GM12878 (cell line): Measurements from ENCODE around the gene SLC9B1. TPM values are rescaled to one million over a fixed set of nuclear protein-coding genes. Genes with fewer than 3 reads are reported as not detected.

Experiments
- ATAC-seq: fragments of 200-7000 bp; cut with Tn5 transposase; 3 replicates; pipeline ENCODE4 v1.9.1; 2020; ENCODE audit warnings: mild to moderate bottlenecking, moderate library complexity
- BruUV-seq: library from RNA; stranded (reverse); fragments of 400-500 nt; replicated peaks from 2 replicates; lab custom pipeline; 2021; lab: Mats Ljungman, UMichigan
- CTCF ChIA-PET: fragments of 300-600 bp; sonication (Branson Sonifier 250); formaldehyde crosslinking; extraction: SDS; loops from one replicate; lab custom pipeline; 2021; ENCODE audit warnings: inconsistent platforms; lab: Yijun Ruan, JAX
- POLR2A ChIA-PET: fragments of 350-600 bp; formaldehyde crosslinking; extraction: SDS; loops from one replicate; lab custom pipeline; 2021; ENCODE audit warnings: inconsistent platforms; lab: Charles Lee
- RAD21 ChIA-PET: fragments of 300-600 bp; sonication (Branson Sonifier 250); formaldehyde crosslinking; loops from one replicate; lab custom pipeline; 2023; ENCODE audit warnings: antibody characterized with exemption; ENCODE audit not compliant: unreplicated experiment; lab: Charles Lee
- SMC1A ChIA-PET: fragments of 300-600 bp; sonication (Branson Sonifier 250); formaldehyde crosslinking; loops from one replicate; lab custom pipeline; 2023; ENCODE audit not compliant: unreplicated experiment, uncharacterized antibody; lab: Charles Lee
- DNase-seq: peaks from one replicate; pipeline ENCODE4 v3.0.0-alpha.2; 2011; ENCODE audit warnings: low read depth, low spot score
- FAIRE-seq: peaks from 3 replicates; lab custom pipeline; 2011; peaks lifted over from hg19 to GRCh38; lab: Jason Lieb, UNC
- H2AFZ ChIP-seq: 2 replicates; pipeline ENCODE4 v1.6.0; 2011; ENCODE audit warnings: low read depth, low read length, control low read depth; ENCODE audit not compliant: control insufficient read depth
- H3K27ac ChIP-seq: 2 replicates; pipeline ENCODE4 v1.5.1; 2011; ENCODE audit warnings: control low read depth; ENCODE audit not compliant: control insufficient read depth, insufficient read depth
- H3K27me3 ChIP-seq, 2 experiments: replicated peaks in 1 of 2; 2 replicates each; pipeline versions ENCODE4 v1.6.0 to v1.6.1; 2011; ENCODE audit warnings: low read length in 1 of 2; ENCODE audit not compliant: control insufficient read depth in 2 of 2, insufficient read depth in 2 of 2
- H3K36me3 ChIP-seq, 2 experiments: 2 replicates each; pipeline ENCODE4 v1.5.1; 2011; ENCODE audit warnings: low read length in 1 of 2; ENCODE audit not compliant: control insufficient read depth in 2 of 2, insufficient read depth in 2 of 2
- H3K4me1 ChIP-seq: 2 replicates; pipeline ENCODE4 v1.6.1; 2011; ENCODE audit warnings: mild to moderate bottlenecking, low read length, moderate library complexity, mixed read lengths; ENCODE audit not compliant: control insufficient read depth, insufficient read depth
- H3K4me2 ChIP-seq: 2 replicates; pipeline ENCODE4 v1.6.0; 2011; ENCODE audit warnings: control low read depth; ENCODE audit not compliant: control insufficient read depth, insufficient read depth
- H3K4me3 ChIP-seq: fragments of 200-600 bp; sonication (generic); 2 replicates; pipeline ENCODE4 v1.5.1; 2016
- H3K79me2 ChIP-seq: 2 replicates; pipeline ENCODE4 v1.6.0; 2011; ENCODE audit warnings: low read length; ENCODE audit not compliant: control insufficient read depth, insufficient read depth
- H3K9ac ChIP-seq: 2 replicates; pipeline ENCODE4 v1.8.0; 2011; ENCODE audit warnings: low read length, control low read depth, mixed read lengths; ENCODE audit not compliant: control insufficient read depth, insufficient read depth
- H3K9me3 ChIP-seq: replicated peaks from 3 replicates; pipeline ENCODE4 v1.5.1; 2011; ENCODE audit warnings: mild to moderate bottlenecking, low read length; ENCODE audit not compliant: control insufficient read depth, insufficient read depth
- H4K20me1 ChIP-seq: 2 replicates; pipeline ENCODE4 v1.6.0; 2011; ENCODE audit not compliant: control insufficient read depth, insufficient read depth
- KAT2A ChIP-seq: conservative IDR thresholded peaks from 2 replicates; pipeline ENCODE4 v1.6.1; 2011; ENCODE audit warnings: low read depth, low read length; ENCODE audit not compliant: control insufficient read depth
- PML ChIP-seq: IDR thresholded peaks from 2 replicates; pipeline ENCODE4 v1.6.1; 2012; ENCODE audit warnings: low read length, inconsistent platforms
- WGBS: methylation state at CpG from one replicate; pipeline ENCODE4 v1.1.6; 2016; ENCODE audit warnings: low lambda C conversion rate; ENCODE audit not compliant: insufficient replicate concordance, insufficient coverage; ENCODE audit errors: missing lambda C conversion rate; 5-methylcytosine and 5-hydroxymethylcytosine counted together
- in situ Hi-C: fragments of 300-500 bp; cut with MboI; formaldehyde crosslinking; loops from 9 replicates; pipeline ENCODE4 v1.14.3; 2018; ENCODE audit warnings: mixed read lengths
- intact Hi-C: fragments of 100-400 bp; cut with micrococcal nuclease; formaldehyde crosslinking; loops from one replicate; pipeline ENCODE4 v1.14.2; 2022; ENCODE audit not compliant: unreplicated experiment
- polyA plus RNA-seq, 11 experiments: library from polyadenylated mRNA; depleted of rRNA in 4 of 11; unstranded in 6 of 11; stranded (reverse) in 5 of 11; fragments of >200 nt; fragmentation: Nextera tagmentation in 4 of 11; fragmentation: Illumina TruSeq in 1 of 11; extraction: Ambion mirVana in 4 of 11; extraction: Trizol in 1 of 11; gene quantifications; 1 replicate in 1 of 11; 2 replicates in 10 of 11; pipeline versions ENCODE4 v1.2.1 to v1.2.3, GENCODE V29; 2011 to 2016; ENCODE audit warnings: inconsistent platforms in 2 of 11, missing spikeins in 2 of 11, low read depth in 1 of 11
- total RNA-seq, 4 experiments: library from RNA; depleted of rRNA in 3 of 4; stranded (reverse); fragments of >200 nt in 3 of 4; fragmentation: Illumina TruSeq in 1 of 4; extraction: Trizol in 1 of 4; gene quantifications; 2 replicates each; pipeline versions ENCODE4 v1.2.1 to v1.2.3, GENCODE V29; 2013 to 2021

Gene SLC9B1
- total and polyA plus RNA-seq, 10 of the 15 experiments (the other 5 are each of a cell fraction or from before 2014, with no cell fraction given): 1.0 to 3.5 (median 1.8) TPM

- Histone ChIP-seq H4K20me1 (no peaks in the 10 kb centered on the region), H3K4me1 (peaks cover 5% of the 10 kb centered on the region; the same call in 1 of the 2 replicates), H3K27ac (no peak overlapping the region), H3K9me3 (no peaks in the 10 kb centered on the region), H3K4me3 (no peak overlapping the region), H3K36me3 (0 out of 4 replicates have a peak, but pooled peaks cover 0 to 2% of the 10 kb centered on the region in 2 experiments), H3K9ac (no peak overlapping the region), H3K4me2 (no peak overlapping the region), H2AFZ (no peak overlapping the region), H3K79me2 (no peaks in the 10 kb centered on the region; the same call in 1 of the 2 replicates), H3K27me3 (no peaks in the 10 kb centered on the region)
- in situ Hi-C loops (loop anchor here (25.0 kb wide), 1 partner anchor 209 kb away; no protein-coding TSS in a partner anchor), intact Hi-C loops (no loop called here)
- WGBS: 96% methylated on average over 2 of the region's 2 CpGs
- RAD21 ChIA-PET: interaction anchor here (1.9 kb wide), 1 partner anchor 591 kb away, joined by 5 read pairs; no protein-coding TSS in a partner anchor
- ATAC-seq: no peak
- no peak for TF ChIP-seq KAT2A
- no peak for TF ChIP-seq PML
- DNase-seq: no peak
- SMC1A ChIA-PET: interaction anchor here (1.1 to 1.3 kb wide), 2 partner anchors 11 to 22 kb away, joined by 3 to 4 read pairs; no protein-coding TSS in a partner anchor
- POLR2A ChIA-PET: interaction anchor here (1.0 kb wide), 1 partner anchor 521 kb away, joined by 3 read pairs; no protein-coding TSS in a partner anchor
- BruUV-seq: no TSS peak
- CTCF ChIA-PET: interaction anchor here (1.0 to 1.9 kb wide), 3 partner anchors 12 to 79 kb away, joined by 3 to 6 read pairs (median 3); partner anchors contain the start of gene BDH2
- no peak for FAIRE-seq
These were observed 1.6 kb upstream of the SLC9B1 start for GRCh38 chr4:103021120-103021519.
